ENCODE data around the gene ARHGEF2. TPM values are rescaled to one million over a fixed set of nuclear protein-coding genes. Genes with fewer than 3 reads are reported as not detected.
A peak's percentile ranks its signal among the peaks of the same experiment; 100 is the strongest.

The ARHGEF2 gene
- total and polyA plus RNA-seq, 9 of the 15 experiments (the other 6 are each of a cell fraction or from before 2014, with no cell fraction given), result 7.1 to 162 (median 62.2) TPM

DNA sequence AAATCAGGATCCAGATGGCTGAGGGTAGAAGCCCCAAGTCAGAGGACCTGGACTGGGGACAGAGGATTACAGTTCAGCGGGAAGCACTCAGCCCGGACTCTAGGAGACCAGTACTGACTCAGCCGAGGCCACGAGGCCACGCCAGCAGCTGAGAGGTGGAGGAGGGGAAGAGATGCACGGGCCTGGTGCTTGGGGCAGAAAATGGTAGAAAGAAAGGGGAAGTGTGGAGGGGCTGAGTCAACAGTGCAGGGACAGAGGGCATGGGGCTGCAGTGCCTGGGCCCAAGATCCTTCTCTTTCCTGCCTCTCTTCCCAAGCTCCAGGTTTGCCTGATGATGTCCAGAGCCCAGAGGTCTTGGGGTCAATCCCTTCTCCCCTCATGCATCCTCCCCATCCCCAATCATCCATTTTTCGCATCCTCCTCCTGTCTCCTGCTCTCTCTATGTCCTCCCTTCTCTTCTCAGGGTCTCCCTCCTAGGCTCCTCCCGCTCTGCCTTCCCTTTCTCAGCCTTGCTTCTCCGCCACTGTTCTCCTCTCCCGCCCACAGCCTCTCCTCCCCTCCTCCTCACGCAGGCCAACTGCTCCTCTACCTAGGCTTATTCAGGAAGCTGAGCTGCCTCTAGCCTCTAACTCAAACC is 7.7 kb downstream of the ARHGEF2 start (continued):
- TF ChIP-seq, protein P1, sequence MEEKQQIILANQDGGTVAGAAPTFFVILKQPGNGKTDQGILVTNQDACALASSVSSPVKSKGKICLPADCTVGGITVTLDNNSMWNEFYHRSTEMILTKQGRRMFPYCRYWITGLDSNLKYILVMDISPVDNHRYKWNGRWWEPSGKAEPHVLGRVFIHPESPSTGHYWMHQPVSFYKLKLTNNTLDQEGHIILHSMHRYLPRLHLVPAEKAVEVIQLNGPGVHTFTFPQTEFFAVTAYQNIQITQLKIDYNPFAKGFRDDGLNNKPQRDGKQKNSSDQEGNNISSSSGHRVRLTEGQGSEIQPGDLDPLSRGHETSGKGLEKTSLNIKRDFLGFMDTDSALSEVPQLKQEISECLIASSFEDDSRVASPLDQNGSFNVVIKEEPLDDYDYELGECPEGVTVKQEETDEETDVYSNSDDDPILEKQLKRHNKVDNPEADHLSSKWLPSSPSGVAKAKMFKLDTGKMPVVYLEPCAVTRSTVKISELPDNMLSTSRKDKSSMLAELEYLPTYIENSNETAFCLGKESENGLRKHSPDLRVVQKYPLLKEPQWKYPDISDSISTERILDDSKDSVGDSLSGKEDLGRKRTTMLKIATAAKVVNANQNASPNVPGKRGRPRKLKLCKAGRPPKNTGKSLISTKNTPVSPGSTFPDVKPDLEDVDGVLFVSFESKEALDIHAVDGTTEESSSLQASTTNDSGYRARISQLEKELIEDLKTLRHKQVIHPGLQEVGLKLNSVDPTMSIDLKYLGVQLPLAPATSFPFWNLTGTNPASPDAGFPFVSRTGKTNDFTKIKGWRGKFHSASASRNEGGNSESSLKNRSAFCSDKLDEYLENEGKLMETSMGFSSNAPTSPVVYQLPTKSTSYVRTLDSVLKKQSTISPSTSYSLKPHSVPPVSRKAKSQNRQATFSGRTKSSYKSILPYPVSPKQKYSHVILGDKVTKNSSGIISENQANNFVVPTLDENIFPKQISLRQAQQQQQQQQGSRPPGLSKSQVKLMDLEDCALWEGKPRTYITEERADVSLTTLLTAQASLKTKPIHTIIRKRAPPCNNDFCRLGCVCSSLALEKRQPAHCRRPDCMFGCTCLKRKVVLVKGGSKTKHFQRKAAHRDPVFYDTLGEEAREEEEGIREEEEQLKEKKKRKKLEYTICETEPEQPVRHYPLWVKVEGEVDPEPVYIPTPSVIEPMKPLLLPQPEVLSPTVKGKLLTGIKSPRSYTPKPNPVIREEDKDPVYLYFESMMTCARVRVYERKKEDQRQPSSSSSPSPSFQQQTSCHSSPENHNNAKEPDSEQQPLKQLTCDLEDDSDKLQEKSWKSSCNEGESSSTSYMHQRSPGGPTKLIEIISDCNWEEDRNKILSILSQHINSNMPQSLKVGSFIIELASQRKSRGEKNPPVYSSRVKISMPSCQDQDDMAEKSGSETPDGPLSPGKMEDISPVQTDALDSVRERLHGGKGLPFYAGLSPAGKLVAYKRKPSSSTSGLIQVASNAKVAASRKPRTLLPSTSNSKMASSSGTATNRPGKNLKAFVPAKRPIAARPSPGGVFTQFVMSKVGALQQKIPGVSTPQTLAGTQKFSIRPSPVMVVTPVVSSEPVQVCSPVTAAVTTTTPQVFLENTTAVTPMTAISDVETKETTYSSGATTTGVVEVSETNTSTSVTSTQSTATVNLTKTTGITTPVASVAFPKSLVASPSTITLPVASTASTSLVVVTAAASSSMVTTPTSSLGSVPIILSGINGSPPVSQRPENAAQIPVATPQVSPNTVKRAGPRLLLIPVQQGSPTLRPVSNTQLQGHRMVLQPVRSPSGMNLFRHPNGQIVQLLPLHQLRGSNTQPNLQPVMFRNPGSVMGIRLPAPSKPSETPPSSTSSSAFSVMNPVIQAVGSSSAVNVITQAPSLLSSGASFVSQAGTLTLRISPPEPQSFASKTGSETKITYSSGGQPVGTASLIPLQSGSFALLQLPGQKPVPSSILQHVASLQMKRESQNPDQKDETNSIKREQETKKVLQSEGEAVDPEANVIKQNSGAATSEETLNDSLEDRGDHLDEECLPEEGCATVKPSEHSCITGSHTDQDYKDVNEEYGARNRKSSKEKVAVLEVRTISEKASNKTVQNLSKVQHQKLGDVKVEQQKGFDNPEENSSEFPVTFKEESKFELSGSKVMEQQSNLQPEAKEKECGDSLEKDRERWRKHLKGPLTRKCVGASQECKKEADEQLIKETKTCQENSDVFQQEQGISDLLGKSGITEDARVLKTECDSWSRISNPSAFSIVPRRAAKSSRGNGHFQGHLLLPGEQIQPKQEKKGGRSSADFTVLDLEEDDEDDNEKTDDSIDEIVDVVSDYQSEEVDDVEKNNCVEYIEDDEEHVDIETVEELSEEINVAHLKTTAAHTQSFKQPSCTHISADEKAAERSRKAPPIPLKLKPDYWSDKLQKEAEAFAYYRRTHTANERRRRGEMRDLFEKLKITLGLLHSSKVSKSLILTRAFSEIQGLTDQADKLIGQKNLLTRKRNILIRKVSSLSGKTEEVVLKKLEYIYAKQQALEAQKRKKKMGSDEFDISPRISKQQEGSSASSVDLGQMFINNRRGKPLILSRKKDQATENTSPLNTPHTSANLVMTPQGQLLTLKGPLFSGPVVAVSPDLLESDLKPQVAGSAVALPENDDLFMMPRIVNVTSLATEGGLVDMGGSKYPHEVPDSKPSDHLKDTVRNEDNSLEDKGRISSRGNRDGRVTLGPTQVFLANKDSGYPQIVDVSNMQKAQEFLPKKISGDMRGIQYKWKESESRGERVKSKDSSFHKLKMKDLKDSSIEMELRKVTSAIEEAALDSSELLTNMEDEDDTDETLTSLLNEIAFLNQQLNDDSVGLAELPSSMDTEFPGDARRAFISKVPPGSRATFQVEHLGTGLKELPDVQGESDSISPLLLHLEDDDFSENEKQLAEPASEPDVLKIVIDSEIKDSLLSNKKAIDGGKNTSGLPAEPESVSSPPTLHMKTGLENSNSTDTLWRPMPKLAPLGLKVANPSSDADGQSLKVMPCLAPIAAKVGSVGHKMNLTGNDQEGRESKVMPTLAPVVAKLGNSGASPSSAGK (IDR thresholded peaks at IDR 0.05), result no peak; the same call in 1 of the 2 replicates
- TF ChIP-seq MEF2A (IDR thresholded peaks at IDR 0.05; ENCODE audit: control insufficient read depth, low read depth, low read length), result no peak
- TF ChIP-seq PHF8 (IDR thresholded peaks at IDR 0.05; ENCODE audit: borderline replicate concordance, low read length), result no peak; the same call in 1 of the 2 replicates
- TF ChIP-seq SUPT5H (IDR thresholded peaks at IDR 0.05), result 0 out of 2 replicates have a peak, but pooled peaks have one; percentile 35
- no peak for TF ChIP-seq PHB2 (IDR thresholded peaks at IDR 0.05; ENCODE audit: low read depth)
- TF ChIP-seq PATZ1 (CRISPR knock-in tag; IDR thresholded peaks at IDR 0.05; ENCODE audit: borderline replicate concordance), result no peak
- peak; percentile 60; the same call in 1 of the 2 replicates for TF ChIP-seq SP1 (CRISPR knock-in tag; IDR thresholded peaks at IDR 0.05)
- peak; percentile 78 for TF ChIP-seq DPF2 (IDR thresholded peaks at IDR 0.05)
- no peak for TF ChIP-seq ARID3B (CRISPR knock-in tag; IDR thresholded peaks at IDR 0.05; ENCODE audit: borderline replicate concordance)
- no peak for TF ChIP-seq PURB (CRISPR knock-in tag; IDR thresholded peaks at IDR 0.05; ENCODE audit: low read depth)
- no peak for TF ChIP-seq TGIF2 (CRISPR knock-in tag; IDR thresholded peaks at IDR 0.05)
- no peak for TF ChIP-seq HOXB6 (CRISPR knock-in tag; IDR thresholded peaks at IDR 0.05; ENCODE audit: borderline replicate concordance)
- TF ChIP-seq STAT5B (CRISPR knock-in tag; IDR thresholded peaks at IDR 0.05), result no peak

Measured in K562 (cell line).